BE2C (cell line): ENCODE measurements around the gene IGF2BP2.
"Not testable (repeated sequence)": the region's sequence is repeated elsewhere in the genome, so short reads cannot be mapped to it uniquely, and the experiment has no call there.

Source experiments
- DNase-seq: peaks from one replicate; pipeline ENCODE4 v3.0.0-alpha.2; 2020
- H3K27me3 ChIP-seq: fragments of 250-450 bp; sonication (Bioruptor Pico); 2 replicates; pipeline ENCODE4 v1.5.1; 2020; ENCODE audit warnings: mild to moderate bottlenecking
- H3K36me3 ChIP-seq: fragments of 250-450 bp; sonication (Bioruptor Pico); 2 replicates; pipeline ENCODE4 v1.5.1; 2020; ENCODE audit warnings: mild to moderate bottlenecking
- H3K4me1 ChIP-seq: fragments of 250-450 bp; sonication (Bioruptor Pico); 2 replicates; pipeline ENCODE4 v1.5.1; 2020
- H3K4me3 ChIP-seq: 2 replicates; pipeline ENCODE4 v1.5.1; 2011; ENCODE audit warnings: low read depth, low read length
- H3K9me3 ChIP-seq: fragments of 250-450 bp; sonication (Bioruptor Pico); 2 replicates; pipeline ENCODE4 v1.5.1; 2020
- TF ChIP-seq, protein P1 (sequence below): IDR thresholded peaks from 2 replicates; pipeline ENCODE4 v1.5.1; 2012; ENCODE audit warnings: mild to moderate bottlenecking, low read depth, low read length

Gene IGF2BP2

DNA sequence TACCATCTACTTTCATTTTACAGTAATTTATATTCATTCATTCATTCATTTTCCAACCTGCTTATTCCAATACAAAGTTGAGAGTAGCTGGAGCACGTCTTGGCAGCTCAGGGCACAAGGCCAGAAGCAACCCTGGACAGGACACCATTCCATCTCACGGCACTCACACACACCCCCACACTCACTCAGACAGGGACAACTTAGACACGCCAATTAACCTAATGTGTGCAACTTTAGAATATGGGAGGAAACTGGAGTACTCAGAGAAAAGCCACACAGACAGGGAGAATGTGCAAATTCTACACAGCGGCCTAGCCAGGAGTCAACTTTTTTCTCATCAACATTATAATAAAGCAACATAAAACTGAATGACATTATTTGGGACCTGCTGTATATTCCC is 46.7 kb downstream of the IGF2BP2 start:
- H3K27me3 ChIP-seq: peaks cover 61% of the 10 kb centered on the region
- H3K4me1 ChIP-seq: no peaks in the 10 kb centered on the region
- H3K36me3 ChIP-seq: no peaks in the 10 kb centered on the region
- DNase-seq: no peak
- TF ChIP-seq, protein P1, sequence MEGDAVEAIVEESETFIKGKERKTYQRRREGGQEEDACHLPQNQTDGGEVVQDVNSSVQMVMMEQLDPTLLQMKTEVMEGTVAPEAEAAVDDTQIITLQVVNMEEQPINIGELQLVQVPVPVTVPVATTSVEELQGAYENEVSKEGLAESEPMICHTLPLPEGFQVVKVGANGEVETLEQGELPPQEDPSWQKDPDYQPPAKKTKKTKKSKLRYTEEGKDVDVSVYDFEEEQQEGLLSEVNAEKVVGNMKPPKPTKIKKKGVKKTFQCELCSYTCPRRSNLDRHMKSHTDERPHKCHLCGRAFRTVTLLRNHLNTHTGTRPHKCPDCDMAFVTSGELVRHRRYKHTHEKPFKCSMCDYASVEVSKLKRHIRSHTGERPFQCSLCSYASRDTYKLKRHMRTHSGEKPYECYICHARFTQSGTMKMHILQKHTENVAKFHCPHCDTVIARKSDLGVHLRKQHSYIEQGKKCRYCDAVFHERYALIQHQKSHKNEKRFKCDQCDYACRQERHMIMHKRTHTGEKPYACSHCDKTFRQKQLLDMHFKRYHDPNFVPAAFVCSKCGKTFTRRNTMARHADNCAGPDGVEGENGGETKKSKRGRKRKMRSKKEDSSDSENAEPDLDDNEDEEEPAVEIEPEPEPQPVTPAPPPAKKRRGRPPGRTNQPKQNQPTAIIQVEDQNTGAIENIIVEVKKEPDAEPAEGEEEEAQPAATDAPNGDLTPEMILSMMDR: no peak
- no peaks in the 10 kb centered on the region for H3K9me3 ChIP-seq
- H3K4me3 ChIP-seq: no peak overlapping the region

DNA sequence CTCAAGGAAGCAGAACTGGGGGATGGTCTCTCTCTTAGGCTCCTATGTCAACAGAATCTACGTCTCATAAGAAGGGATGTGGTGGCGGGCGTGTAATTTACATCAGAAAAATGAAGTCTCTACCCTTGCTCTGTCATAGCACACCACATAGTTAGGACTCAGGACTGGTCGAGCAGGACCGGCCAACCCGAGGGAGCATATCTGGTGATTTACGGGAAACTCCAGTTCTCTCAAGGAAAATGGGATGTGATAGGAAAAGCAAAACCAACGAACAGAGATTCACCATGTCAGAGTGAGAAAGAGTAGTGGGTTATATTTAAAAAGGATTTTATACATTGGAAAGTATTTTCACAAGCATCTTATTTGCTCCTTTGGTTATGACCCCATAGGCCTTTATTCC is 54.7 kb downstream of the IGF2BP2 start:
- TF ChIP-seq, protein P1: no peak
- H3K4me1 ChIP-seq: no peaks in the 10 kb centered on the region
- H3K4me3 ChIP-seq: no peak overlapping the region
- no peaks in the 10 kb centered on the region for H3K36me3 ChIP-seq
- DNase-seq: no peak
- H3K27me3 ChIP-seq: peaks cover 44% of the 10 kb centered on the region
- no peaks in the 10 kb centered on the region for H3K9me3 ChIP-seq

DNA sequence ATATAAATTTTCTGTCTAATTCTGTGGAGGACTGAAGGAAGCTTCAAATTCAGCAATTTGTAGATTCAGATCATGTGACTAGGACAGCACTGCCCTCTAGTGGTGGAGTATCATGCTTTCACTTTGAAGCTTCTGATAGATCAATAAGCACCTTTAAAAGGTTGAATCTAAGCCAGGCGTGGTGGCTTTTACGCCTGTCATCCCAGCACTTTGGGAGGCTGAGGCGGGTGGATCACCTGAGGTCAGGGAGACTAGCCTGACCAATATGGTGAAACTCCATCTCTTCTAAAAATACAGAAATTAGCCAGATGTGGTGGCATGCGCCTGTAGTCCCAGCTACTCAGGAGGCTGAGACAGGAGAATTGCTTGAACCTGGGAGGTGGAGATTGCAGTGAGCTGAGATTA is 56.3 kb downstream of the IGF2BP2 start:
- peaks cover 45% of the 10 kb centered on the region for H3K27me3 ChIP-seq
- DNase-seq: peak; percentile 64
- H3K4me3 ChIP-seq, H3K4me1 ChIP-seq, H3K9me3 ChIP-seq, H3K36me3 ChIP-seq: not testable (repeated sequence)
- TF ChIP-seq, protein P1: peak; percentile 89

GRCh38 chr3:185767002-185767688 is 57.7 kb downstream of the IGF2BP2 start:
- Histone ChIP-seq H3K27me3 (peaks cover 56% of the 10 kb centered on the region), H3K4me3 (no peak overlapping the region), H3K4me1 (no peaks in the 10 kb centered on the region), H3K9me3 (no peaks in the 10 kb centered on the region), H3K36me3 (no peaks in the 10 kb centered on the region)
- no peak for DNase-seq
- TF ChIP-seq, protein P1: no peak

GRCh38 chr3:185766329-185767001 is 58.4 kb downstream of the IGF2BP2 start:
- H3K36me3 ChIP-seq: no peaks in the 10 kb centered on the region
- no peak for DNase-seq
- no peaks in the 10 kb centered on the region for H3K4me1 ChIP-seq
- peaks cover 60% of the 10 kb centered on the region for H3K27me3 ChIP-seq
- TF ChIP-seq, protein P1: no peak
- no peak overlapping the region for H3K4me3 ChIP-seq
- no peaks in the 10 kb centered on the region for H3K9me3 ChIP-seq

GRCh38 chr3:185764980-185765370 is 59.9 kb downstream of the IGF2BP2 start:
- no peaks in the 10 kb centered on the region for H3K4me1 ChIP-seq
- no peaks in the 10 kb centered on the region for H3K36me3 ChIP-seq
- DNase-seq: no peak
- TF ChIP-seq, protein P1: no peak
- peaks cover 68% of the 10 kb centered on the region for H3K27me3 ChIP-seq
- H3K9me3 ChIP-seq: no peaks in the 10 kb centered on the region
- H3K4me3 ChIP-seq: no peak overlapping the region
